Upper lobe of right lung (tissue), 1 donor: ENCODE measurements around the gene GNAZ. TPM values are rescaled to one million over a fixed set of nuclear protein-coding genes. Genes with fewer than 3 reads are reported as not detected.

Source experiments
- ATAC-seq: fragments of 200-7000 bp; cut with Tn5 transposase; one replicate; pipeline ENCODE4 v1.9.1; 2020; ENCODE audit warnings: mild to moderate bottlenecking, moderate library complexity
- DNase-seq: peaks from one replicate; pipeline ENCODE4 v3.0.0-alpha.2; 2020
- H3K27ac ChIP-seq: fragments of 200-600 bp; one replicate; pipeline ENCODE4 v1.8.0; 2022
- H3K27me3 ChIP-seq: fragments of 200-600 bp; one replicate; pipeline ENCODE4 v1.8.0; 2022; ENCODE audit warnings: mild to moderate bottlenecking
- H3K36me3 ChIP-seq: fragments of 200-600 bp; one replicate; pipeline ENCODE4 v1.8.0; 2022
- H3K4me1 ChIP-seq: fragments of 200-600 bp; one replicate; pipeline ENCODE4 v1.8.0; 2022
- H3K4me3 ChIP-seq: fragments of 200-600 bp; one replicate; pipeline ENCODE4 v1.8.0; 2022; ENCODE audit warnings: mild to moderate bottlenecking
- H3K9me3 ChIP-seq: fragments of 200-600 bp; one replicate; pipeline ENCODE4 v1.8.0; 2022
- CTCF ChIP-seq: fragments of 200-600 bp; IDR thresholded peaks from one replicate; pipeline ENCODE4 v1.8.0; 2022; ENCODE audit warnings: antibody characterized with exemption
- intact Hi-C: fragments of 100-400 bp; cut with DNase I; formaldehyde crosslinking; loops from one replicate; pipeline ENCODE4 v1.11.0; 2022
- total RNA-seq: library from RNA; stranded (reverse); fragmentation: NEBNext Ultra II Directional; extraction: Animal tissue kit (Norgen Biotek cat#: 25700); gene quantifications from one replicate; pipeline ENCODE4 v1.2.1, GENCODE V29; 2021
- donor health status: DM: no; HTN: yes; CAD: no; lungs with severe emphysema.

Gene GNAZ
- total RNA-seq, 1 donor from 2014 or later, result 3.0 TPM

GRCh38 chr22:23143119-23143518 is 72.8 kb downstream of the GNAZ start:
- DNase-seq (no peak), ATAC-seq (no peak)
- TF ChIP-seq CTCF, result no peak
- H3K27me3 ChIP-seq, result no peaks in the 10 kb centered on the region
- H3K4me3 ChIP-seq, result no peak overlapping the region
- intact Hi-C loops, result no loop called here
- H3K36me3 ChIP-seq, result no peaks in the 10 kb centered on the region
- no peaks in the 10 kb centered on the region for H3K9me3 ChIP-seq
- no peak overlapping the region for H3K27ac ChIP-seq
- peaks cover 31% of the 10 kb centered on the region for H3K4me1 ChIP-seq

GRCh38 chr22:23144432-23144831 is 74.1 kb downstream of the GNAZ start:
- Histone ChIP-seq H3K27me3 (no peaks in the 10 kb centered on the region), H3K9me3 (no peaks in the 10 kb centered on the region), H3K4me3 (peak overlapping the region; percentile 62), H3K36me3 (no peaks in the 10 kb centered on the region), H3K27ac (peak overlapping the region; percentile 69), H3K4me1 (peaks cover 31% of the 10 kb centered on the region)
- intact Hi-C loops, result no loop called here
- TF ChIP-seq CTCF, result no peak
- ATAC-seq, result no peak
- no peak for DNase-seq

- DNase-seq (peak; percentile 99), ATAC-seq (peak; percentile 86)
- H3K27ac ChIP-seq, result peak within 1 kb of the TSS; percentile 69
- peaks cover 31% of the 10 kb centered on the region for H3K4me1 ChIP-seq
- no peaks in the 10 kb centered on the region for H3K27me3 ChIP-seq
- no peaks in the 10 kb centered on the region for H3K36me3 ChIP-seq
- intact Hi-C loops, result no loop called here
- H3K9me3 ChIP-seq, result no peaks in the 10 kb centered on the region
- H3K4me3 ChIP-seq, result peak within 1 kb of the TSS; percentile 62
- no peak for TF ChIP-seq CTCF
These were observed 74.9 kb downstream of the GNAZ start, which contains the start of gene RAB36 for GRCh38 chr22:23144932-23145877. RAB36 (plus strand) TSS chr22:23145477; CDS start chr22:23146617, 1,140 bp downstream.

- DNase-seq (no peak), ATAC-seq (no peak)
- no peak for TF ChIP-seq CTCF
- Histone ChIP-seq H3K9me3 (no peaks in the 10 kb centered on the region), H3K36me3 (no peaks in the 10 kb centered on the region), H3K4me1 (peaks cover 31% of the 10 kb centered on the region), H3K27ac (peak overlapping the region; percentile 69), H3K27me3 (no peaks in the 10 kb centered on the region), H3K4me3 (peak overlapping the region; percentile 62)
- intact Hi-C loops, result no loop called here
These were observed 75.7 kb downstream of the GNAZ start for GRCh38 chr22:23145878-23146470.

- ATAC-seq (no peak), DNase-seq (no peak)
- H3K36me3 ChIP-seq, result no peaks in the 10 kb centered on the region
- H3K27ac ChIP-seq, result peak overlapping the region; percentile 13
- H3K9me3 ChIP-seq, result no peaks in the 10 kb centered on the region
- no peak overlapping the region for H3K4me3 ChIP-seq
- H3K4me1 ChIP-seq, result peaks cover 31% of the 10 kb centered on the region
- no peaks in the 10 kb centered on the region for H3K27me3 ChIP-seq
- TF ChIP-seq CTCF, result no peak
- intact Hi-C loops, result no loop called here
These were observed 76.3 kb downstream of the GNAZ start for GRCh38 chr22:23146478-23147205.
